KMS-11 (cell line): ENCODE results near the gene HNRNPAB.

Experiments used
- H2AFZ ChIP-seq: fragments of 200-600 bp; sonication (generic); 2 replicates; pipeline ENCODE4 v1.6.1; 2016; ENCODE audit warnings: antibody characterized with exemption, mixed run types, low read depth
- H3K27ac ChIP-seq: fragments of 200-600 bp; sonication (generic); 2 replicates; pipeline ENCODE4 v1.6.1; 2016; ENCODE audit warnings: mild to moderate bottlenecking, mixed run types
- H3K27me3 ChIP-seq: fragments of 200-600 bp; sonication (generic); 2 replicates; pipeline ENCODE4 v1.6.1; 2017; ENCODE audit warnings: mild to moderate bottlenecking, low read depth, mixed run types, moderate library complexity; ENCODE audit not compliant: insufficient read depth
- H3K36me3 ChIP-seq: fragments of 200-600 bp; sonication (generic); 2 replicates; pipeline ENCODE4 v1.6.1; 2017; ENCODE audit warnings: mild to moderate bottlenecking, mixed run types; ENCODE audit not compliant: insufficient read depth
- H3K4me1 ChIP-seq: fragments of 200-600 bp; sonication (generic); 2 replicates; pipeline ENCODE4 v1.6.1; 2016; ENCODE audit warnings: mild to moderate bottlenecking, low read depth, mixed run types; ENCODE audit not compliant: poor library complexity, severe bottlenecking
- H3K4me2 ChIP-seq: fragments of 200-600 bp; sonication (generic); 2 replicates; pipeline ENCODE4 v1.7.0; 2016; ENCODE audit warnings: mild to moderate bottlenecking, mixed run types
- H3K4me3 ChIP-seq: fragments of 200-600 bp; sonication (generic); IDR thresholded peaks from 2 replicates; pipeline ENCODE4 v1.6.1; 2017; ENCODE audit warnings: low read depth, low read length, mixed read lengths; ENCODE audit not compliant: insufficient read depth
- H3K79me2 ChIP-seq: fragments of 200-600 bp; sonication (generic); 2 replicates; pipeline ENCODE4 v1.6.1; 2016; ENCODE audit warnings: low read depth, mixed run types; ENCODE audit not compliant: insufficient read depth
- H3K9ac ChIP-seq: fragments of 200-600 bp; sonication (generic); 2 replicates; pipeline ENCODE4 v1.6.1; 2016; ENCODE audit warnings: mild to moderate bottlenecking, mixed run types
- H4K20me1 ChIP-seq: fragments of 200-600 bp; sonication (generic); 2 replicates; pipeline ENCODE4 v1.6.1; 2016; ENCODE audit warnings: mild to moderate bottlenecking, mixed run types; ENCODE audit not compliant: insufficient read depth
- TF ChIP-seq, protein P1 (sequence below): fragments of 200-600 bp; sonication (generic); conservative IDR thresholded peaks from 2 replicates; pipeline ENCODE4 v1.6.1; 2017; ENCODE audit warnings: low read depth, mild to moderate bottlenecking, antibody characterized with exemption, low read length, moderate library complexity, mixed read lengths

The HNRNPAB gene

DNA sequence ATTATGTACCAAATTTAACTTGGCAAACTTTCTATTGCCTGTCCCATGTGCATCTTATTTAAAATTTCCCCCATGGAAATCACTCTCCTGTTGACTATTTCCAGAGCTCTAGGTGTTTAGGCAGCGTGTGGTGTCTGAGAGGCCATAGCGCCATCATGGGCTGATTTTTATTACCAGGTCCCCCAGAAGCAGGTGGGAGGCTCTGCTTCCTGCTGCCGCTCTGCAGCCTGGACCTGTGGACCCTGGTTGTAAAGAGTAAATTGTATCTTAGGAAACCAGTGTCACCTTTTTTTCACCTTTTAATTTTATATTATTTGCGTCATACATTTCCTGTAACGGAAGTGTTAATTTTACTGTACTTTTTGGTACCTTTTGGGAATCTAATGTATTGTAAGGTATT lies 6.4 kb downstream of the HNRNPAB start:
- H3K36me3 ChIP-seq: peaks cover 14% of the 10 kb centered on the region; the same call in 1 of the 2 replicates
- no peaks in the 10 kb centered on the region for H3K27me3 ChIP-seq
- peaks cover 32% of the 10 kb centered on the region for H4K20me1 ChIP-seq
- H3K27ac ChIP-seq: no peak overlapping the region
- no peak overlapping the region for H3K4me2 ChIP-seq
- TF ChIP-seq, protein P1, sequence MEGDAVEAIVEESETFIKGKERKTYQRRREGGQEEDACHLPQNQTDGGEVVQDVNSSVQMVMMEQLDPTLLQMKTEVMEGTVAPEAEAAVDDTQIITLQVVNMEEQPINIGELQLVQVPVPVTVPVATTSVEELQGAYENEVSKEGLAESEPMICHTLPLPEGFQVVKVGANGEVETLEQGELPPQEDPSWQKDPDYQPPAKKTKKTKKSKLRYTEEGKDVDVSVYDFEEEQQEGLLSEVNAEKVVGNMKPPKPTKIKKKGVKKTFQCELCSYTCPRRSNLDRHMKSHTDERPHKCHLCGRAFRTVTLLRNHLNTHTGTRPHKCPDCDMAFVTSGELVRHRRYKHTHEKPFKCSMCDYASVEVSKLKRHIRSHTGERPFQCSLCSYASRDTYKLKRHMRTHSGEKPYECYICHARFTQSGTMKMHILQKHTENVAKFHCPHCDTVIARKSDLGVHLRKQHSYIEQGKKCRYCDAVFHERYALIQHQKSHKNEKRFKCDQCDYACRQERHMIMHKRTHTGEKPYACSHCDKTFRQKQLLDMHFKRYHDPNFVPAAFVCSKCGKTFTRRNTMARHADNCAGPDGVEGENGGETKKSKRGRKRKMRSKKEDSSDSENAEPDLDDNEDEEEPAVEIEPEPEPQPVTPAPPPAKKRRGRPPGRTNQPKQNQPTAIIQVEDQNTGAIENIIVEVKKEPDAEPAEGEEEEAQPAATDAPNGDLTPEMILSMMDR: no peak
- H3K4me3 ChIP-seq: no peak overlapping the region
- H2AFZ ChIP-seq: no peak overlapping the region
- peaks cover 5% of the 10 kb centered on the region for H3K4me1 ChIP-seq
- H3K9ac ChIP-seq: no peak overlapping the region
- peaks cover 34% of the 10 kb centered on the region for H3K79me2 ChIP-seq

DNA sequence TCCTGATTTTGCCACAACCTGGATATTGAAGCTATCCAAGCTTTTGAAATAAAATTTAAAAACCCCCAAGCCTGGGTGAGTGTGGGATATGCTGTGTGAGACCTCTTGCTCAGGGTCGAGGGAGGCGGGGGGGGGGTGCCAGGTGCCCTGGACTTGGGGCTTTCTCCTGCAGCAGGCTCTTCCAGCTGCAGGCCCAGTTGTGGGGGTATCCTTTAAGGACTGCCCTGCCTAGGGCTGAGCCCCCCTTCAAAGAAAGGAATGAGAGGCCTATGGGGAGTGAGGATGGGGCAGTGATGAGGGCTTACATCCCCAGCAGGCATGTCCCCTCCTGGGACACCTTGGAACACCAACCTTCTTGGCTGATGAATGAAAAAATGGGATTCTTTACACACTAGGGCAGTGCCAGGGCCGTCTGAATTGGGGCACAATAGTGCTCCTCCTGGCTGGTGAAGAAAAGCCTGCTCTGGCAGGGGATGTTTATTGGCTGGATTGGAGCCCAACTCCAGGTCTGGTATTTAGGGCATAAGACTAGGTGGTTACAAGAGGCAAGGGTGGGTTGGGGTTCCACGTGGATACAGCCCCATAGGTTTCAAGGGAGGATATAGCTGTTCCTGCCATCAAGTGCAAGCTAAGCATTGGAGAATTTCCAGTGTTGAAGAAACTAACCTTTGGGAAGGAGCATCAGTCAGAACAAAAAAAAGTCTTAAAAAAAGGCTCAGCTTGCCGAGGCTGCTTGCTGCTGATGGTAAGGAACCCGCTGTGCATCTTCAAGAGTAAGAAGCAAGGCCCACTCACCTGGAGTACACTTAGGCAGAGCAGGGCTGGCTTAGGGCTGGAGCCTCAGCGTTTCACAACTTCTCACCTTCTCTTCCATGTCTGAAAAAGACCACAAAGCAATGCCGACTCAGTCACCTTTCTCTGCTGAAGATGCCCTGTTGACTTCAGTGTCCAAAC lies 7.0 kb downstream of the HNRNPAB start:
- Histone ChIP-seq H3K36me3 (peaks cover 9% of the 10 kb centered on the region; the same call in 1 of the 2 replicates), H3K27ac (no peak overlapping the region), H3K9ac (no peak overlapping the region), H3K4me2 (no peak overlapping the region), H3K4me3 (no peak overlapping the region), H3K4me1 (peaks cover 3% of the 10 kb centered on the region), H2AFZ (no peak overlapping the region), H3K79me2 (peaks cover 27% of the 10 kb centered on the region), H4K20me1 (peaks cover 25% of the 10 kb centered on the region), H3K27me3 (no peaks in the 10 kb centered on the region)
- TF ChIP-seq, protein P1: no peak

DNA sequence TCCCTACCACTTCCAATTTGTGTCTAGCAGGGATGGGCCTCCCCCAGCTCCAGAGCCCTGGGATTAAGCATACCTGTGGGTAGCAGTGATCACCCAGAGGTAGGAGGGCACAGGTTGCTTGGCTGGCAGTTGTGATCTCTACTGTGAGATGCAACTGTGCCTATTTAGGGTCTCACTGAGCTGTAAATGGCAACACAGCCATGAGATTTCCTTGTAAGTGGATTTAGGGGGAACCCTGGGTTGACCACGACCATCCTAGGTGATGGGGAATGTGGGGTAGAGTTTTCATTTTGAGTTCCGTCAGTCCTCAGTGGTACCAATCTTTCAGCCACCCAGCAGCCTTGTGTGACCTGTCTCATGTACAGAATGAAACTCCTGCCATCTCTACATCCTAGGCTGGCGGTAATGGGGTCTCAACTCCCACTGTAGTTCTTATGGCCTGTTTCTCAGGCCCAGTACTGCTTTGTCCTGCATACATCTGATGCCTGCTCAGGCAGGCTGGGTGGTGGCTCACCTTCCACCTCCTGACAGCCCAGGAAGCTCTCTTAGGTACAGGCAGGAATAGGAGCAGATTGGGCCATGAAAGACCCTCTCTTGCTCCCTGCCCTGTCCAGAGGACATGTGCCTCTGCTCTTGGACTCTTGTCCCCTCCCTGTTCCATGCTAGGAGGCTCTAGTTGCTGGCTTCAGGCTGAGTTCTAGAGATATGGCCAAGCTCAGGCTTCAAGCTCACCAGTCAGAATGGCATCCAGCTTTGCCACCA lies 8.1 kb downstream of the HNRNPAB start:
- Histone ChIP-seq H3K4me3 (no peak overlapping the region), H4K20me1 (peaks cover 15% of the 10 kb centered on the region; the same call in 1 of the 2 replicates), H2AFZ (no peak overlapping the region), H3K27ac (no peak overlapping the region; the same call in 1 of the 2 replicates), H3K27me3 (no peaks in the 10 kb centered on the region), H3K36me3 (peaks cover 9% of the 10 kb centered on the region; the same call in 1 of the 2 replicates), H3K79me2 (peaks cover 17% of the 10 kb centered on the region; the same call in 1 of the 2 replicates), H3K4me2 (no peak overlapping the region), H3K9ac (no peak overlapping the region), H3K4me1 (no peaks in the 10 kb centered on the region)
- TF ChIP-seq, protein P1: no peak

DNA sequence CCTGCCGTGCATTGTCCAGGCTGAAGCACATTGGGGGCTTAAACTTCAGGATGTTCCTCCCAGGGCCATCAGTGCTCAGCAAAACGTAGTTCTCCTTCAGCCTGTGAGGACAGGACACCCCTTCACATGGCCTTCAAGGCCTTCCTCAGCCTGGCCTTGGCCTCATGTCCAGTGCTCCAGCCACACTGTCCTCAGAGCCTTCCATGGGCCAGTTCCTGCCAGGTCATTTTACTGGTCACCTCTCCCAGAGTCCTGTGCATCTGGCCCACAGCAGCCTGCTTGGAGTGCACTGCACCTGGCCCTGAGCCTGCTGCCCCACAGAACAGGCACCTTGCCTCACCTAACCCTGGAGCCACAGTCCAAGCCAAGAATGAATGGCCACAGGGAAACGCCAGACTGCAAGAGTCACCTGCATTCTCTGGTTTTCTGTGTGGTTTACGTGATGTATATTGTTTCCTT lies 8.7 kb downstream of the HNRNPAB start:
- no peak overlapping the region for H3K27ac ChIP-seq
- H3K9ac ChIP-seq: no peak overlapping the region
- peaks cover 9% of the 10 kb centered on the region; the same call in 1 of the 2 replicates for H3K36me3 ChIP-seq
- no peak overlapping the region for H2AFZ ChIP-seq
- H3K4me1 ChIP-seq: no peaks in the 10 kb centered on the region
- no peak overlapping the region for H3K4me3 ChIP-seq
- TF ChIP-seq, protein P1: no peak
- H3K79me2 ChIP-seq: peaks cover 11% of the 10 kb centered on the region; the same call in 1 of the 2 replicates
- no peak overlapping the region for H3K4me2 ChIP-seq
- no peaks in the 10 kb centered on the region for H3K27me3 ChIP-seq
- H4K20me1 ChIP-seq: peaks cover 9% of the 10 kb centered on the region; the same call in 1 of the 2 replicates
